ENCODE results near the gene ZNF136.

- TF ChIP-seq CTCF (IDR thresholded peaks at IDR 0.05; ENCODE audit: low read depth, low read length, missing input control) (no peak), REST (IDR thresholded peaks at IDR 0.05) (no peak), FOXA1 (IDR thresholded peaks at IDR 0.05) (no peak), MAX (IDR thresholded peaks at IDR 0.05) (no peak), ATF3 (IDR thresholded peaks at IDR 0.05) (no peak), JUND (IDR thresholded peaks at IDR 0.05) (no peak), TAF1 (conservative IDR thresholded peaks at IDR 0.05) (no peak), GABPA (IDR thresholded peaks at IDR 0.05 in 1 of 2, conservative IDR thresholded peaks at IDR 0.05 in 1 of 2) (no peak), RAD21 (IDR thresholded peaks at IDR 0.05) (no peak), ZBTB33 (IDR thresholded peaks at IDR 0.05) (no peak), YY1 (IDR thresholded peaks at IDR 0.05) (no peak), EGR1 (IDR thresholded peaks at IDR 0.05; ENCODE audit: low read depth in 2 of 2) (no peak), RXRA (IDR thresholded peaks at IDR 0.05) (no peak)
Measured at GRCh38 chr19:12166626-12167025, 3.7 kb downstream of the ZNF136 start.

Measured in liver (tissue), 3 donors.